Measurements from ENCODE around the gene PPP3R1.
"Not testable (repeated sequence)": the region's sequence is repeated elsewhere in the genome, so short reads cannot be mapped to it uniquely, and the experiment has no call there.

Gene PPP3R1

GRCh38 chr2:68178432-68178831 lies 73.9 kb downstream of the PPP3R1 start:
- ATAC-seq: no peak
- TF ChIP-seq ZNF70 (CRISPR knock-in tag; IDR thresholded peaks at IDR 0.05) (no peak), ESRRG (CRISPR knock-in tag; IDR thresholded peaks at IDR 0.05) (no peak), SNAI2 (CRISPR knock-in tag; IDR thresholded peaks at IDR 0.05) (no peak), TCF4 (CRISPR knock-in tag; IDR thresholded peaks at IDR 0.05; ENCODE audit: borderline replicate concordance) (no peak), PPARA (CRISPR knock-in tag; IDR thresholded peaks at IDR 0.05; ENCODE audit: borderline replicate concordance) (no peak), ISL1 (CRISPR knock-in tag; IDR thresholded peaks at IDR 0.05) (no peak), ZFP3 (CRISPR knock-in tag; IDR thresholded peaks at IDR 0.05) (no peak), ZFP30 (CRISPR knock-in tag; IDR thresholded peaks at IDR 0.05) (no peak), CSDC2 (CRISPR knock-in tag; IDR thresholded peaks at IDR 0.05) (no peak), ZC3H10 (CRISPR knock-in tag; IDR thresholded peaks at IDR 0.05) (no peak), CSRNP3 (CRISPR knock-in tag; IDR thresholded peaks at IDR 0.05) (no peak), ARNTL (CRISPR knock-in tag; IDR thresholded peaks at IDR 0.05; ENCODE audit: borderline replicate concordance, low read depth) (no peak)
- TF ChIP-seq, protein P1, sequence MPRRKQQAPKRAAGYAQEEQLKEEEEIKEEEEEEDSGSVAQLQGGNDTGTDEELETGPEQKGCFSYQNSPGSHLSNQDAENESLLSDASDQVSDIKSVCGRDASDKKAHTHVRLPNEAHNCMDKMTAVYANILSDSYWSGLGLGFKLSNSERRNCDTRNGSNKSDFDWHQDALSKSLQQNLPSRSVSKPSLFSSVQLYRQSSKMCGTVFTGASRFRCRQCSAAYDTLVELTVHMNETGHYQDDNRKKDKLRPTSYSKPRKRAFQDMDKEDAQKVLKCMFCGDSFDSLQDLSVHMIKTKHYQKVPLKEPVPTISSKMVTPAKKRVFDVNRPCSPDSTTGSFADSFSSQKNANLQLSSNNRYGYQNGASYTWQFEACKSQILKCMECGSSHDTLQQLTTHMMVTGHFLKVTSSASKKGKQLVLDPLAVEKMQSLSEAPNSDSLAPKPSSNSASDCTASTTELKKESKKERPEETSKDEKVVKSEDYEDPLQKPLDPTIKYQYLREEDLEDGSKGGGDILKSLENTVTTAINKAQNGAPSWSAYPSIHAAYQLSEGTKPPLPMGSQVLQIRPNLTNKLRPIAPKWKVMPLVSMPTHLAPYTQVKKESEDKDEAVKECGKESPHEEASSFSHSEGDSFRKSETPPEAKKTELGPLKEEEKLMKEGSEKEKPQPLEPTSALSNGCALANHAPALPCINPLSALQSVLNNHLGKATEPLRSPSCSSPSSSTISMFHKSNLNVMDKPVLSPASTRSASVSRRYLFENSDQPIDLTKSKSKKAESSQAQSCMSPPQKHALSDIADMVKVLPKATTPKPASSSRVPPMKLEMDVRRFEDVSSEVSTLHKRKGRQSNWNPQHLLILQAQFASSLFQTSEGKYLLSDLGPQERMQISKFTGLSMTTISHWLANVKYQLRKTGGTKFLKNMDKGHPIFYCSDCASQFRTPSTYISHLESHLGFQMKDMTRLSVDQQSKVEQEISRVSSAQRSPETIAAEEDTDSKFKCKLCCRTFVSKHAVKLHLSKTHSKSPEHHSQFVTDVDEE (CRISPR knock-in tag; IDR thresholded peaks at IDR 0.05): no peak
- TF ChIP-seq, protein P2, sequence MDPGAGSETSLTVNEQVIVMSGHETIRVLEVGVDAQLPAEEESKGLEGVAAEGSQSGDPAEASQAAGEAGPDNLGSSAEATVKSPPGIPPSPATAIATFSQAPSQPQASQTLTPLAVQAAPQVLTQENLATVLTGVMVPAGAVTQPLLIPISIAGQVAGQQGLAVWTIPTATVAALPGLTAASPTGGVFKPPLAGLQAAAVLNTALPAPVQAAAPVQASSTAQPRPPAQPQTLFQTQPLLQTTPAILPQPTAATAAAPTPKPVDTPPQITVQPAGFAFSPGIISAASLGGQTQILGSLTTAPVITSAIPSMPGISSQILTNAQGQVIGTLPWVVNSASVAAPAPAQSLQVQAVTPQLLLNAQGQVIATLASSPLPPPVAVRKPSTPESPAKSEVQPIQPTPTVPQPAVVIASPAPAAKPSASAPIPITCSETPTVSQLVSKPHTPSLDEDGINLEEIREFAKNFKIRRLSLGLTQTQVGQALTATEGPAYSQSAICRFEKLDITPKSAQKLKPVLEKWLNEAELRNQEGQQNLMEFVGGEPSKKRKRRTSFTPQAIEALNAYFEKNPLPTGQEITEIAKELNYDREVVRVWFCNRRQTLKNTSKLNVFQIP (CRISPR knock-in tag; IDR thresholded peaks at IDR 0.05; ENCODE audit: borderline replicate concordance, low read depth): no peak
- TF ChIP-seq, protein P3, sequence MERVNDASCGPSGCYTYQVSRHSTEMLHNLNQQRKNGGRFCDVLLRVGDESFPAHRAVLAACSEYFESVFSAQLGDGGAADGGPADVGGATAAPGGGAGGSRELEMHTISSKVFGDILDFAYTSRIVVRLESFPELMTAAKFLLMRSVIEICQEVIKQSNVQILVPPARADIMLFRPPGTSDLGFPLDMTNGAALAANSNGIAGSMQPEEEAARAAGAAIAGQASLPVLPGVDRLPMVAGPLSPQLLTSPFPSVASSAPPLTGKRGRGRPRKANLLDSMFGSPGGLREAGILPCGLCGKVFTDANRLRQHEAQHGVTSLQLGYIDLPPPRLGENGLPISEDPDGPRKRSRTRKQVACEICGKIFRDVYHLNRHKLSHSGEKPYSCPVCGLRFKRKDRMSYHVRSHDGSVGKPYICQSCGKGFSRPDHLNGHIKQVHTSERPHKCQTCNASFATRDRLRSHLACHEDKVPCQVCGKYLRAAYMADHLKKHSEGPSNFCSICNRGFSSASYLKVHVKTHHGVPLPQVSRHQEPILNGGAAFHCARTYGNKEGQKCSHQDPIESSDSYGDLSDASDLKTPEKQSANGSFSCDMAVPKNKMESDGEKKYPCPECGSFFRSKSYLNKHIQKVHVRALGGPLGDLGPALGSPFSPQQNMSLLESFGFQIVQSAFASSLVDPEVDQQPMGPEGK (CRISPR knock-in tag; IDR thresholded peaks at IDR 0.05; ENCODE audit: borderline replicate concordance): no peak

GRCh38 chr2:68177541-68177940 lies 74.8 kb downstream of the PPP3R1 start:
- TF ChIP-seq BACH2 (CRISPR knock-in tag; IDR thresholded peaks at IDR 0.05; ENCODE audit: borderline replicate concordance): no peak
- TF ChIP-seq TCF4 (CRISPR knock-in tag; IDR thresholded peaks at IDR 0.05; ENCODE audit: borderline replicate concordance): no peak
- no peak for TF ChIP-seq ZFP3 (CRISPR knock-in tag; IDR thresholded peaks at IDR 0.05)
- no peak for TF ChIP-seq ZFP30 (CRISPR knock-in tag; IDR thresholded peaks at IDR 0.05)
- TF ChIP-seq SNAI2 (CRISPR knock-in tag; IDR thresholded peaks at IDR 0.05): no peak
- TF ChIP-seq ISL1 (CRISPR knock-in tag; IDR thresholded peaks at IDR 0.05): no peak
- TF ChIP-seq ARNTL (CRISPR knock-in tag; IDR thresholded peaks at IDR 0.05; ENCODE audit: borderline replicate concordance, low read depth): no peak
- ATAC-seq: no peak

DNA sequence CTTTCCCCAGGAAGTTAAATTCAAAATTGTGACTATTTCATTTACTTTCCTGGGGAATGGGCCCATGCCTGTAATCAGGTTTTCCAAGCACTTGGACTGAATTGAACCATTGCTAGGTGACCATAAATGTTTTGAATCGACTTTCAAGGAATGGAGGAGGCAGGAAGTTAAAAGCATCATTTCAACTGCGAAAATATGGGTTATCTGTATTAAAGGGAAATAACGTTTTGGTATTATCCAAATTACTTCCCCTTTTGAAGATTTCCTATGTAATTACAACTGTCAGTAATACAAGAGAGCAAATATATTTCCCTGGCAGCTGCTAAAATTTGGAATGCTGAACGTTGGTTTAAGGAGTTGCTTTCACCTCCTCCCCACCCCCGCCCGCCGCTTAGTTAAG lies 75.7 kb downstream of the PPP3R1 start:
- TF ChIP-seq SNAI2 (CRISPR knock-in tag; IDR thresholded peaks at IDR 0.05) (no peak), ZNF70 (CRISPR knock-in tag; IDR thresholded peaks at IDR 0.05) (no peak), GLIS3 (CRISPR knock-in tag; IDR thresholded peaks at IDR 0.05) (no peak), CSDC2 (CRISPR knock-in tag; IDR thresholded peaks at IDR 0.05) (no peak), ZC3H10 (CRISPR knock-in tag; IDR thresholded peaks at IDR 0.05) (no peak), TOX (CRISPR knock-in tag; IDR thresholded peaks at IDR 0.05; ENCODE audit: borderline replicate concordance) (no peak), ARNTL (CRISPR knock-in tag; IDR thresholded peaks at IDR 0.05; ENCODE audit: borderline replicate concordance, low read depth) (no peak), PPARA (CRISPR knock-in tag; IDR thresholded peaks at IDR 0.05; ENCODE audit: borderline replicate concordance) (no peak)
- TF ChIP-seq, protein P3 (CRISPR knock-in tag; IDR thresholded peaks at IDR 0.05; ENCODE audit: borderline replicate concordance): no peak
- TF ChIP-seq, protein P2 (CRISPR knock-in tag; IDR thresholded peaks at IDR 0.05; ENCODE audit: borderline replicate concordance, low read depth): no peak
- ATAC-seq: no peak

DNA sequence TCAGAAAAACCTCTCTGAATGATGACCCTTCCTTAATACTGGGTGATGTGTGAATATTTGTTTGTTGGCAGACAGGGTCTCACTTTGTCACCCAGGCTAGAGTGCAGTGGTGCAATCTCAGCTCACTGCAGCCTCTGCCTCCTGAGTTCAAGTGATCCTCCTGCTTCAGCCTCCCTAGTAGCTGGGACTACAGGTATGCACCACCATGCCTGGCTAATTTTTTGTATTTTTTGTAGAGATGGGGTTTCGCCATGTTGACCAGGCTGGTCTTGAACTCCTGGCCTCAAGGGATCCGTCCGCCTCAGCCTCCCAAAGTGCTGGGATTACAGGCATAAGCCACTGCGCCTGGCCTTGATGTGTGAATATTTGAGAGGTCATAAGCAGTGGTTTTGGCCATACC lies 77.1 kb downstream of the PPP3R1 start:
- ATAC-seq: not testable (repeated sequence)

All from SK-N-SH treated with all-trans-retinoic acid at 6 μM for 48 hours (cell line).